ENCODE data around the gene TNRC6C. TPM values are rescaled to one million over a fixed set of nuclear protein-coding genes. Genes with fewer than 3 reads are reported as not detected.

TNRC6C gene
- total and polyA plus RNA-seq, 9 of the 15 experiments (the other 6 are each of a cell fraction or from before 2014, with no cell fraction given): 0.20 to 4.9 (median 2.3) TPM

DNA sequence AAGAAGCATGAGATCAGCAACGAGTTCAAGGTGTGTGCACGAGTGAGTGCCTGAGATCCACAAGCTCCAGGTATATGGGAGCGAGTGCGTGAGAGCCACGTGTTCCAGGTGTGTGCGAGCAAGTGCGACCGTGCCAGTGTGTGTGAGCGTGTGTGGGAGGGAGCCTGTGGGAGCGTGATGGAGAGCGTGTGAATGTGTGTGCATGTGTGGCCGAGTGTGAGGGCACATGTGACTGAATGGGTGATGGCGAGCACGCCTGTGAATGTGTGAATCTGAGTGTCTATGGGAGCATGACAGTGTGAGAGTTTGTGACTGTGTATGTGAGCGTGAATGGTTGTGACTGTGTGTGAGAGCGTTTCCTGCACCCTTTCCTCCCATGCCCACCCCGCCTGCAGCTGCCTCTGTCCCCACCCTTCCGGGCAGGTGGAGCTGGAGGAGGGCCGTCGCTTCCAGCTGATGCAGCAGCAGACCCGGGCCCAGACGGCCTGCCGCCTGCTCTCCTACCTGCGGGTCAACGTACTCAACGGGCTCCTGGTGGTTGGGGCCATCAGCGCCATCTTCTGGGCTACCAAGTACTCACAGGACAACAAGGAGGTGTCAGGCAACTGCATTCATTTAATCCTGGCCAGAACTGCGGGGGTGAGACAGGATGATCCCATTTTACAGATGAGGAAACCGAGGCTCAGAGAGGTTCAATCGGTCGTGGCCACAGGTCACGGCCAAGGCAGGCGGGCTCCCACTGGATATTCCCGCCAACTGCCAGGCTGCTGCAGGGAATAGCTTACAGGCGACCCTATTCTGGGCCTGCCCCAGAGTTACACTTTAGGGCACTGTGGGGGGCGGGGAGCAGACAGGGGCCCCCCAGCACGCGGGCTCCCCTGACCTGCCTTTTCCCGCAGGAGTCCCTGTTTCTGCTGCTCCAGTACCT is 175.7 kb downstream of the TNRC6C start (continued):
- no peak for TF ChIP-seq UBTF (IDR thresholded peaks at IDR 0.05; ENCODE audit: borderline replicate concordance in 1 of 2, low read depth in 2 of 2, low read length in 2 of 2)
- TF ChIP-seq, protein P1, sequence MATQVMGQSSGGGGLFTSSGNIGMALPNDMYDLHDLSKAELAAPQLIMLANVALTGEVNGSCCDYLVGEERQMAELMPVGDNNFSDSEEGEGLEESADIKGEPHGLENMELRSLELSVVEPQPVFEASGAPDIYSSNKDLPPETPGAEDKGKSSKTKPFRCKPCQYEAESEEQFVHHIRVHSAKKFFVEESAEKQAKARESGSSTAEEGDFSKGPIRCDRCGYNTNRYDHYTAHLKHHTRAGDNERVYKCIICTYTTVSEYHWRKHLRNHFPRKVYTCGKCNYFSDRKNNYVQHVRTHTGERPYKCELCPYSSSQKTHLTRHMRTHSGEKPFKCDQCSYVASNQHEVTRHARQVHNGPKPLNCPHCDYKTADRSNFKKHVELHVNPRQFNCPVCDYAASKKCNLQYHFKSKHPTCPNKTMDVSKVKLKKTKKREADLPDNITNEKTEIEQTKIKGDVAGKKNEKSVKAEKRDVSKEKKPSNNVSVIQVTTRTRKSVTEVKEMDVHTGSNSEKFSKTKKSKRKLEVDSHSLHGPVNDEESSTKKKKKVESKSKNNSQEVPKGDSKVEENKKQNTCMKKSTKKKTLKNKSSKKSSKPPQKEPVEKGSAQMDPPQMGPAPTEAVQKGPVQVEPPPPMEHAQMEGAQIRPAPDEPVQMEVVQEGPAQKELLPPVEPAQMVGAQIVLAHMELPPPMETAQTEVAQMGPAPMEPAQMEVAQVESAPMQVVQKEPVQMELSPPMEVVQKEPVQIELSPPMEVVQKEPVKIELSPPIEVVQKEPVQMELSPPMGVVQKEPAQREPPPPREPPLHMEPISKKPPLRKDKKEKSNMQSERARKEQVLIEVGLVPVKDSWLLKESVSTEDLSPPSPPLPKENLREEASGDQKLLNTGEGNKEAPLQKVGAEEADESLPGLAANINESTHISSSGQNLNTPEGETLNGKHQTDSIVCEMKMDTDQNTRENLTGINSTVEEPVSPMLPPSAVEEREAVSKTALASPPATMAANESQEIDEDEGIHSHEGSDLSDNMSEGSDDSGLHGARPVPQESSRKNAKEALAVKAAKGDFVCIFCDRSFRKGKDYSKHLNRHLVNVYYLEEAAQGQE (IDR thresholded peaks at IDR 0.05; ENCODE audit: borderline replicate concordance): peak; percentile 71
- TF ChIP-seq, protein P1 (CRISPR knock-in tag; IDR thresholded peaks at IDR 0.05; ENCODE audit: low read depth): no peak
- TF ChIP-seq, protein P2, sequence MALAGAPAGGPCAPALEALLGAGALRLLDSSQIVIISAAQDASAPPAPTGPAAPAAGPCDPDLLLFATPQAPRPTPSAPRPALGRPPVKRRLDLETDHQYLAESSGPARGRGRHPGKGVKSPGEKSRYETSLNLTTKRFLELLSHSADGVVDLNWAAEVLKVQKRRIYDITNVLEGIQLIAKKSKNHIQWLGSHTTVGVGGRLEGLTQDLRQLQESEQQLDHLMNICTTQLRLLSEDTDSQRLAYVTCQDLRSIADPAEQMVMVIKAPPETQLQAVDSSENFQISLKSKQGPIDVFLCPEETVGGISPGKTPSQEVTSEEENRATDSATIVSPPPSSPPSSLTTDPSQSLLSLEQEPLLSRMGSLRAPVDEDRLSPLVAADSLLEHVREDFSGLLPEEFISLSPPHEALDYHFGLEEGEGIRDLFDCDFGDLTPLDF (CRISPR knock-in tag; IDR thresholded peaks at IDR 0.05): no peak
- TF ChIP-seq HDAC3 (IDR thresholded peaks at IDR 0.05; ENCODE audit: borderline replicate concordance, partially characterized antibody): no peak
- TF ChIP-seq, protein P3, sequence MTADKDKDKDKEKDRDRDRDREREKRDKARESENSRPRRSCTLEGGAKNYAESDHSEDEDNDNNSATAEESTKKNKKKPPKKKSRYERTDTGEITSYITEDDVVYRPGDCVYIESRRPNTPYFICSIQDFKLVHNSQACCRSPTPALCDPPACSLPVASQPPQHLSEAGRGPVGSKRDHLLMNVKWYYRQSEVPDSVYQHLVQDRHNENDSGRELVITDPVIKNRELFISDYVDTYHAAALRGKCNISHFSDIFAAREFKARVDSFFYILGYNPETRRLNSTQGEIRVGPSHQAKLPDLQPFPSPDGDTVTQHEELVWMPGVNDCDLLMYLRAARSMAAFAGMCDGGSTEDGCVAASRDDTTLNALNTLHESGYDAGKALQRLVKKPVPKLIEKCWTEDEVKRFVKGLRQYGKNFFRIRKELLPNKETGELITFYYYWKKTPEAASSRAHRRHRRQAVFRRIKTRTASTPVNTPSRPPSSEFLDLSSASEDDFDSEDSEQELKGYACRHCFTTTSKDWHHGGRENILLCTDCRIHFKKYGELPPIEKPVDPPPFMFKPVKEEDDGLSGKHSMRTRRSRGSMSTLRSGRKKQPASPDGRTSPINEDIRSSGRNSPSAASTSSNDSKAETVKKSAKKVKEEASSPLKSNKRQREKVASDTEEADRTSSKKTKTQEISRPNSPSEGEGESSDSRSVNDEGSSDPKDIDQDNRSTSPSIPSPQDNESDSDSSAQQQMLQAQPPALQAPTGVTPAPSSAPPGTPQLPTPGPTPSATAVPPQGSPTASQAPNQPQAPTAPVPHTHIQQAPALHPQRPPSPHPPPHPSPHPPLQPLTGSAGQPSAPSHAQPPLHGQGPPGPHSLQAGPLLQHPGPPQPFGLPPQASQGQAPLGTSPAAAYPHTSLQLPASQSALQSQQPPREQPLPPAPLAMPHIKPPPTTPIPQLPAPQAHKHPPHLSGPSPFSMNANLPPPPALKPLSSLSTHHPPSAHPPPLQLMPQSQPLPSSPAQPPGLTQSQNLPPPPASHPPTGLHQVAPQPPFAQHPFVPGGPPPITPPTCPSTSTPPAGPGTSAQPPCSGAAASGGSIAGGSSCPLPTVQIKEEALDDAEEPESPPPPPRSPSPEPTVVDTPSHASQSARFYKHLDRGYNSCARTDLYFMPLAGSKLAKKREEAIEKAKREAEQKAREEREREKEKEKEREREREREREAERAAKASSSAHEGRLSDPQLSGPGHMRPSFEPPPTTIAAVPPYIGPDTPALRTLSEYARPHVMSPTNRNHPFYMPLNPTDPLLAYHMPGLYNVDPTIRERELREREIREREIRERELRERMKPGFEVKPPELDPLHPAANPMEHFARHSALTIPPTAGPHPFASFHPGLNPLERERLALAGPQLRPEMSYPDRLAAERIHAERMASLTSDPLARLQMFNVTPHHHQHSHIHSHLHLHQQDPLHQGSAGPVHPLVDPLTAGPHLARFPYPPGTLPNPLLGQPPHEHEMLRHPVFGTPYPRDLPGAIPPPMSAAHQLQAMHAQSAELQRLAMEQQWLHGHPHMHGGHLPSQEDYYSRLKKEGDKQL (CRISPR knock-in tag; IDR thresholded peaks at IDR 0.05; ENCODE audit: borderline replicate concordance): no peak
